Measurements from ENCODE around the gene SYCP2. TPM values are rescaled to one million over a fixed set of nuclear protein-coding genes. Genes with fewer than 3 reads are reported as not detected.

Gene SYCP2
- total RNA-seq, 1 donor from 2014 or later = 60.9 TPM

DNA sequence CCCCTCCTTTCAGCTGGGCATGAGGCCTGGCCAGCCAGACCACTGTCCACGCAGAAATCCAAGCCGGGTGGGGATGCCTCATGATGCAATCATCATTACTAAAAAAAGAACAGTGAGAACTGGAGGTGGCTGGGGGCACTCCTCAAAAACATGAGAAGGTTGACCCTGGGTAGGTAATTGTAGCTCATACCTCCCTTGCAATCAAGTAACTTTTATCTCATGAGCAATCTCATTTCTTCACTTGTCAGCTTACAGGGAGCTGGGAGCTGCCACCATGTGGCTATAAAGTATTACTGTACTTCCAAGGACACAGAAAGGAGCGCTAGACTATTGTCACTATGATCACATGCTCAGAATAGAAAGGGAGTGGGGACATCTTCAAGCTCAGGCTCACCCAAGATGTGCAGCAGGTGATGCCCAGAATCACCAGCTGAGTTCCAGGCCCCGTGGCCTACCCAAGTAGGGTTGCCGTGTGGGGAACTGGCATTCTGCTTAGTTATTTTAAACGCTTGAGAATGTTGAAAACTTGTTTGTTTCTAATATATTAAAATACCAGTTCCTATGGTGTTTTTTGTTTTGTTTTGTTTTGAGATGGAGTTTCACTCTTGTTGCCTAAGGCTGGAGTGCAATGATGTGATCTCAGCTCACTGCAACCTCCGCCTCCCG is 21.8 kb upstream of the SYCP2 start:
- Histone ChIP-seq H3K4me1 (no peaks in the 10 kb centered on the region), H3K27me3 (no peaks in the 10 kb centered on the region), H3K36me3 (no peaks in the 10 kb centered on the region), H3K27ac (no peak overlapping the region), H3K4me3 (no peak overlapping the region), H3K9me3 (no peaks in the 10 kb centered on the region)
- no peak for DNase-seq (ENCODE audit: low spot score in 2 of 2)
- intact Hi-C loops (cut with DNase I) = no loop called here
- peak in 1 of 3 experiments; percentile 23 for TF ChIP-seq CTCF (IDR thresholded peaks at IDR 0.05)

DNA sequence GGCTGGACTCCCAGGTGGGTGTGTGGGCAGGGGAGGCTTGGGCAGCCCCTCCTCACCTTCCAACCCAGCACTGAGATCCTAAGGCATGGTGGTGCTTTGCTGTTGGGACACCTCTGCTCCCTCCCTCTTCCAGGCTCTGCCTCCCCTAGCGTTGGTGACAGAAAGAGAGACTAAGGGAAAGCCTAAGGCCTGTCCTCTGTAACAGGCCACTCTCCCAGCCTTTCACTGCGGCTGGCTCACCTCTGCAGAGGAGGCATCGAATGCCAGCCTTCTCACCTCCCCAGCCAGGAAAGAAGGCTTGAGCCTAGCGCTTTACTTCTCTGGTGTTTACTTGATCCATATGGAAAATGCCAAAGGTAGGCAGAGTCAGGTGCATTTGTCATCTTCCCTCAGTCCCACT is 21.3 kb upstream of the SYCP2 start:
- Histone ChIP-seq H3K9me3 (no peaks in the 10 kb centered on the region), H3K4me1 (no peaks in the 10 kb centered on the region), H3K27me3 (no peaks in the 10 kb centered on the region), H3K4me3 (no peak overlapping the region), H3K36me3 (no peaks in the 10 kb centered on the region), H3K27ac (no peak overlapping the region)
- DNase-seq (ENCODE audit: low spot score in 2 of 2) = no peak
- intact Hi-C loops (cut with DNase I) = no loop called here
- no peak for TF ChIP-seq CTCF (IDR thresholded peaks at IDR 0.05)

- no peak overlapping the region for H3K27ac ChIP-seq
- no peak overlapping the region for H3K4me3 ChIP-seq
- TF ChIP-seq CTCF (IDR thresholded peaks at IDR 0.05) = no peak
- H3K4me1 ChIP-seq = peaks cover 0 to 5% of the 10 kb centered on the region in 2 donors
- intact Hi-C loops (cut with DNase I) = no loop called here
- H3K36me3 ChIP-seq = peaks cover 0 to 7% of the 10 kb centered on the region in 2 donors
- no peak for DNase-seq (ENCODE audit: low spot score in 2 of 2)
- no peaks in the 10 kb centered on the region for H3K27me3 ChIP-seq
- H3K9me3 ChIP-seq = no peaks in the 10 kb centered on the region
Observed at GRCh38 chr20:59949911-59950310, 16.5 kb upstream of the SYCP2 start.

DNA sequence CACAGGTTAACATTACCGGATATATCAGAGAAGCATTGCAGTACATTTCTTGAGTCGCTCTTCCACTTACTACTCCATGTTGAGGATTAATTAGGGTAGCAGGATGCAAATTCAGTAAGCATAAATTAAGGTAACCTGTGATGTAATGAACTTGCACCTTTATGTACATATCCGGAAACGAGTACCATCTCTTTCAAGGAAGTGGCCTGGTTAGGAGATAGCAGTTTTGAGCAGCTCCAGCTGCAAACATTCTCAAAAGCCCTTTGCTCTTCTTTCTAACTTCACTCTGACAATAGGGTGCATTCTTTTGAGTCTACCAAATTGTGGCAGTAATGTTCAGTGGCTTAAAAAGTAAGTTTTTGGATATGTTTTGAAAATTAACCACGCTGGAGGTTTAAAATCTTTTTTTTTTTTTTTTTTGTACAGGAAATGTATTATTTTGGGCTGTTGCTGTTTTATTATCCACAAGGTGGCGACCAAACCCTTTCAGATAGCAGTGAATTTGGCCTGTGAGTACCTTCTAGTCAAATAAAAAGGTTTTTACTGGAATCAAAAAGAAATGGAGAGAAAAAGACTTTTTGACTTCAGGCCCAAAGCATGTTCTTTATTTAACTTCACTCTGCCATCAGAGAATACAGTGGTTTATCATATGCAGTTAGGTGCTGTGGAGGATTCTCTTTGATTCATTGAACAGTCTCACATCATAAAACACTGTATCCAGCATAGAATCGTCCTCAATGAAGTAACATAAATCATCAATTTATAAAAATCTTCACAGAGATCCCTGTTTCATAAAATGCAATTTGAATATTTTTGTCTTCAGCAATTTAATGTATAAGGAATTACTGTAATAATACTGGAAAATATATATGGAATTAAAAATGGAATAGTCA is 15.6 kb upstream of the SYCP2 start:
- Histone ChIP-seq H3K36me3 (peaks cover 6 to 15% of the 10 kb centered on the region in 2 donors), H3K4me3 (no peak overlapping the region), H3K9me3 (no peaks in the 10 kb centered on the region), H3K4me1 (peaks cover 0 to 5% of the 10 kb centered on the region in 2 donors), H3K27ac (no peak overlapping the region), H3K27me3 (no peaks in the 10 kb centered on the region)
- no peak for DNase-seq (ENCODE audit: low spot score in 2 of 2)
- intact Hi-C loops (cut with DNase I) = no loop called here
- peak; percentile 13 to 64 (median 44) for TF ChIP-seq CTCF (IDR thresholded peaks at IDR 0.05)

GRCh38 chr20:59948212-59948611 is 14.8 kb upstream of the SYCP2 start:
- intact Hi-C loops (cut with DNase I) = no loop called here
- no peak overlapping the region for H3K27ac ChIP-seq
- no peaks in the 10 kb centered on the region for H3K27me3 ChIP-seq
- H3K9me3 ChIP-seq = no peaks in the 10 kb centered on the region
- no peak for DNase-seq (ENCODE audit: low spot score in 2 of 2)
- peaks cover 10 to 22% of the 10 kb centered on the region in 2 donors for H3K36me3 ChIP-seq
- peaks cover 0 to 5% of the 10 kb centered on the region in 2 donors for H3K4me1 ChIP-seq
- no peak for TF ChIP-seq CTCF (IDR thresholded peaks at IDR 0.05)
- H3K4me3 ChIP-seq = no peak overlapping the region
